Measurements from ENCODE around the gene FBXW11.

FBXW11 gene

DNA sequence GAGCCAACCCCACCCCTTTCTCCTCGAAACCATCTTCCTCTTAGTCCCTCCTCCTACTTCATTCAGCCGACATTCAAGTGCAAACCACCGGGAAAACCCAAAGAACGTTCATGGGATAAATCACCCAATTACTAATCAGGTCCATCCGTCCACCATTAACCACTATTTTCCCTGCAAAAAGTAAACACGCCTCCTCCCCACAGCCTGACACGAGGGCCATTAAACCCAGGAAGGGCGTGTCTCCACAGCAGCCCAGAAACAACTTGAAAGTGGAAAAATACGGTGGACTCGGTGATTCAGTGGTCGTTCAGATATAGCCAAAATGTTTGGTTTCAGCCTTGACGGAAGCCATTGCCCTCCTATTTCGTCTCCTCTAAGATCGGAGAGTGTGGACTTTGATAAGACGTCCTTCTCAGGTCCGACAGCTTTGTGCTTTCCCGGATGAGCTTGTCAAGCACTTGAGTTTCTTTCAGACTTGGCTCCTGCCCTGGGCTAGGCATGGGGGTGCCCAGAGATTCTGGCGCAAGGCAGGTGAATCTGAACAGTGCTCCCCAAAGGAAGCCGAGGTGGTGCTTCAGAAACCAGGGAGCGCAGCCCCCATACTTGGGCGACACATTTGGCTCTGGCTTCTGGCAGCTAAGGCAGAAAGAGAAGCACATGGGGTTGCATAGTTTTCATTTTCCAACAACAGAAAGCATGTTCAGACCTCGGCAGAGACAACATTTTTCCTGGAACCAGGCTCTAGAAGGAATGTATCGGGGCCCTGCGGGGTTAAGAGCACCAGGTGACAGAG, 164.3 kb downstream of the FBXW11 start:
- no peak for DNase-seq (ENCODE audit: low spot score)

DNA sequence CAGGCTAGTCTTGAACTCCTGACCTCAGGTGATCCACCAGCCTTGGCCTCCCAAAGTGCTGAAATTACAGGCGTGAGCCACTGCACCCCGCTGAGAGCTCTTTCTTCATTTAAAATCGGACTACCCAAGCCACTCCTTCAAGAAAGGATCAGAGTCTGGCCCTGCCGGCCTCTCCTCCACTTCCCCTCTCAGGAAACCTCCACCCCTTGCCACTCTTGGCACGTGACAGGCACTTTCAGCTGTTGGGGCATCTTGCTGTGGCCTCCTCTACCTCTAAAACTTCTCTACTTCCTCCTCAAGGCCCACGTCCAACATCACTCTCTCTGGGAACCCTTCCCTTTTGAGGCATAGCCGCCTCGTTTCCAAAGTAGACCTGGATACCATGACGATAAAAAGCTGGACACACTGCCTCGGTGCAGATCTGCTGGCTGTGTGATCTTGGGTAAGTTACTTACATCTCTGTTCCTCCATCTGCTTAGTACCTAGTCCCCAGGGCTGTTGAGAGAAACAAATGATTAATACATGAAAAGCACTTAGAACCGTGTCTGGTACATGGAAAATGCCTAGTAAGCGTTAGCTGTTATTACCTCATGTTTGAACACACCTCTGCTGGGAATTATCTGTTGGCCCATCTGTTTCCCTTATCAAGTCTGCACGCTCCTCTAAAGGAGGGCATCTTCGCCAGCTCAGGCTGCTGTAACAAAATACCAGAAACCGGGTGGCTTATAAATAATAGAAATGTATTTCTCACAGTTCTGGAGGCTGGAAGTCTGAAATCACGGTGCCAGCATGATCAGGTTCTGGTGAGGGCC, 165.5 kb downstream of the FBXW11 start:
- no peak for DNase-seq (ENCODE audit: low spot score)

GRCh38 chr5:171840066-171840465, 166.4 kb downstream of the FBXW11 start:
- no peak for DNase-seq (ENCODE audit: low spot score)

DNA sequence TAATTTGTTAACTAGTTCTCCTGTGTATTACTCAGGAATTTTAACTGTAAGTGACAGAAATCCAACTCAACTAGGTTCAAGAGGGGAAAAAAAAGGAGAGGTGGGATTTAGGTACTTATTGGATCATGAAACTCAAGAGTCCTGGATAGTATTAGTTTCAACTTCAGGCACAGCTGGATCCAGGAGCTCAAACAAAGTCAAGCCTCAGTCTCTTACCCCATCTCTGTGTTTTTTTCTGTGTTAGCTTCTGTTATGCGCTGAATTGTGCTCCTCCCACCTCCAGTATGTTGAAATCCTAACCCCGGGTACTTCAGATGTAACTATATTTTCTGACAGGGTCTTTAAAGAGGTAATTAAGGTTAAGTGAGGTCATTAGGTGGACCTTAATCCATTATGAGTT, 167.3 kb downstream of the FBXW11 start:
- no peak for DNase-seq (ENCODE audit: low spot score)

DNA sequence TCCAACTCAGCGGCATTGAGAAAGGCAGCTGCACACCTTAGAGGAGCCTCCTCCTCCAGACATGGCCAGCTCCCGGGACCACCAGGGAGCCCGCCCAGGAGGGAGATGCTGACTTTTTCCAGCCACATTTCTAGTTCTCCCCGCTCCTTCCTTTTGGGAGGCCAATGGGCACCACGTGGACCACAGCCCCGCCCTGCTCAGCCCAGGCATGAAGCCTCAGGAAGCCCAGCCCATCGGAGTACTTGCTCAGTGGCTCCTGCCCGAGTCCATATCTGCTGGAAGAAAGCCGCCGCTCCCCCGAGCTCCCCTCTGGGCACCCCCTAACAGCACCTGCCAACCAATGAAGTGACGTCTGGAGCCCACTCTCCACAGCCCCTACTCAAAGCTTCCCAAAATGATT, 168.4 kb downstream of the FBXW11 start:
- no peak for DNase-seq (ENCODE audit: low spot score)

- no peak for DNase-seq (ENCODE audit: low spot score)
Observed at GRCh38 chr5:171837522-171837921, 168.9 kb downstream of the FBXW11 start.

DNA sequence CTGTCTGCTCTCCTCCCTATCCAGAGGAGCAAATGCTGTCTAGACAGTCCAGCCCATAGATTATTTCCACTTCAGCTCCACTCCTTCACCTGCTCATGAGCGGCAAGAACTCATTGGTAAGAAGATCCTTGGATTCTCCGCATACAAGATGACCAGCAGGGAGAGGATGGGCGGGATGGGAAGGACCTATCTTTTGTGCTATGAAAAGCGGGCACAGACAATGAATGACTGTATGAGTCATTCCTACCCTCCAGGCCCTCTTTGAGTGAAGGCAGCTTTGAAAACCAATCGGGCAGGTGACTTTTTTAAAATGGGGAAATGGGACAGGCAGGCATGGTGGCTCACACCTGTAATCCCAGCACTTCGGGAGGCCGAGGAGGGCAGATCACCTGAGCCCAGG, 171.4 kb downstream of the FBXW11 start:
- no peak for DNase-seq (ENCODE audit: low spot score)

DNA sequence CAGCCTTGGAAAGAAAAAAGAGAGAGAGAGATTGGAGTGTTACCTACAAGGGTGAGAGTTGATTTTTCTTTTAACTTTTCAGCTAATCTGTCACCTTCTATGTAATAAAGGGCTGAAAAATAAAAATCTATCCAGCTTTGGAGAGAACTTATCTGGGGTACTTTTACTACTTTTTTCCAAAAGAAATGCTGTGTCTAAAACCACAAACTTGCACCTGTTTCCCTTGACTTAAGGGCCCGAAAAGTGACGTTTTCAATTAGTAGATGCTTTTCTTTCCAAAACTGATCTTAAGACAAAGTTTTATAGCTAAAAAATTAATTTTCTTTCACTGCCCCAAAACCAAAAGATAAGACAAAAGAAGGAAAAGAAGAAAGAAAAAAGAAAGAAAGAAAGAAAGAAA, 172.0 kb downstream of the FBXW11 start:
- DNase-seq (ENCODE audit: low spot score): no peak

- no peak for DNase-seq (ENCODE audit: low spot score)
Observed at GRCh38 chr5:171832775-171833174, 173.7 kb downstream of the FBXW11 start.

DNA sequence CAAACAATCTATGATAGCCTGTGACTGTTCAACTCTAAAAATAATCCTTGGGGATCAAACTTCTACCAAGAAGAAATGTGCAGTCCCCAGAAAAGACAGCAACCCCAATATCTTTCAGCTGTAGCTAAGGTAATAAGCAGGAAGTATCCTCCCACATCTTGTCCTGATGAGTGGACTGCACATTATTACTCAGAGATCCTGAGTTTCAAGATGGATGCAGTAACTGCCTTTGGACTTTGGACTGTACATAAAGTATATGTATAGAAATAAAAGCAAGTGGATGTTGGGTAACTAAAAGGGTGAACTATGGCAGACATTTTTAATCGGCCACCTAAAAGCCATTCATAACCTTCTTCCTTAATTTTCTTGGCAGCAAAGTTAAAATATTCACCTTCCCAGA, 175.8 kb downstream of the FBXW11 start:
- no peak for DNase-seq (ENCODE audit: low spot score)

- no peak for DNase-seq (ENCODE audit: low spot score)
Observed at GRCh38 chr5:171827162-171827561, 179.3 kb downstream of the FBXW11 start.

GRCh38 chr5:171826132-171826531, 180.3 kb downstream of the FBXW11 start:
- DNase-seq (ENCODE audit: low spot score): no peak

DNA sequence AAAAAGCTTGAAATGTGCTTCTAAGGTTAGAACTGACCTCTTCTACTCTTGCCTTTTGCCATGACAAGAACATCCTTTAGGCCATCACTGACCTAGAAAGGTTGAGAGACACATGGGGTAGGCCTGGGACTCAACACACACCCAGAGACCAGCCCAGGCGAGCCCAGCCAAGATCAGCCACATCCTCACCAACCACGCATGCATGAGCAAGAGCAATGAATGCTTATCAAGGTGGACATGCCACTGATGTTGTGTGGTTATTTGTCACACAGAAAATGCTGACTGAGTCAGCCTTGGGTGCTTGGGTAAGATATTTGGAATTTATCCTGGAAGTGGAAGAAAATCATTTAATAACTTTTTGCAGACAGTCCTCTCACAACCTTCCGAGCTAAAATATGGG, 181.4 kb downstream of the FBXW11 start:
- DNase-seq (ENCODE audit: low spot score): no peak

GRCh38 chr5:171823269-171823668, 183.2 kb downstream of the FBXW11 start:
- DNase-seq (ENCODE audit: low spot score): no peak

DNA sequence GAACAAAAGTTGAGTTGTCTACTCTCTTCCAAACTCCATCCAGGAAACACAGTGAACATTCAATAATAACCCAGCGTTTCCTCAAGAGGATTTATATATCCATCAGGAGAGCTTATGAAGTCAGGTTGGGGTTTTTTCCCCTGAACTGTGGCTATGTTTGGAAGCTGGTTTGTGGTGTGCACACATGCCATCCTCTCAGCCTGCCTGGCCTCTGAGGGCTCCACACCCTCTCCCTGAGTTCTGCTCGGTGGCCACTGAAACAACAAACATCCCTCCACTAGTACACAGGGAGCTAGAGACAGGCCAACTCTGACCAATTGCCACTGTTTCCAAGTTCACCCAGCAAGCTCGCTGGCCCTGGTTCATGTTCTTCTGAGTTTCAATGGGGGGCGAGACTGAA, 185.2 kb downstream of the FBXW11 start:
- DNase-seq (ENCODE audit: low spot score): no peak

DNA sequence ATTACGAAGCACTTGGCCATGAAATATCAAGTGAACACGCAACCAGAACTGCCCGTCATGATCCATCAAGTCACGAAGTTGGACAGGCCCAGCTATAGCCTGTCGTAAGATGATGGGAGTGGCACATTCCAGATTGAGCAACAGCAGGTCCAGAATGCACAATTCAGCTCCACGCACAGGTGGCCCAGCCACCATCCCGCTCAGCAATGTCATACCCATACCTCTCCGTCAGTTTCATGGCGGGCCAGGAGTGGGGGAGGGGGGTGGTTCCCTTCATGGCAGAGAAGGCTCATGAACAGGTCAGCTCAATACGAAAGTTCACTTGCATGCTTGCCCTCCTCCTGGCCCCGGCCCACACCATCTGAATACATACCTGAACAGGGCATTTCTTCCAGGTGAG, 185.9 kb downstream of the FBXW11 start:
- DNase-seq (ENCODE audit: low spot score): no peak

- no peak for DNase-seq (ENCODE audit: low spot score)
Observed at GRCh38 chr5:171816666-171817065, 189.8 kb downstream of the FBXW11 start.

- no peak for DNase-seq (ENCODE audit: low spot score)
Observed at GRCh38 chr5:171813813-171814490, 192.5 kb downstream of the FBXW11 start.

DNA sequence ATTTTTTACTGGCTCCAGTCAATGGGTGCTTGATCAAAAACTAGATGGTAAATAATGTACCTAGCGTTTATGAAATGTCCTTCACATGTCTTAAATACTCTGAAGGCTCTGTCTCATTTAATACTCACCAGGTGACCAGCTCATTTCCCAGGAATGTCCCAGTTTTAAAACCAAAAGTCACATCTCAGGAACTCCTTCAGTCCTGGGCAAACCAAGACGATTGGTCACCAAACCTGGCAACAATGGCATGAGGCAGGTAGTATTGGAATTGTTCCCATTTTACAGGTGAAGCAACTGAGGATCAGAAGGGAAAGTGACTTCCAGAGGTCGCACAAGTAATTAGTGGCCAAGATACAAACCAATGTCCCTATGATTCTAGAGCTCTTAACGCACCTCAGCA, 193.2 kb downstream of the FBXW11 start:
- no peak for DNase-seq (ENCODE audit: low spot score)
